T-helper 1 cell (primary cell): ENCODE results near the gene ZSCAN5A.
A peak's percentile ranks its signal among the peaks of the same experiment; 100 is the strongest.
"Not testable (repeated sequence)": the region's sequence is repeated elsewhere in the genome, so short reads cannot be mapped to it uniquely, and the experiment has no call there.

Experiments used
- DNase-seq, 5 donors: peaks; one replicate each; pipeline ENCODE4 v3.0.0-alpha.2; 2012 to 2020

ZSCAN5A gene

DNA sequence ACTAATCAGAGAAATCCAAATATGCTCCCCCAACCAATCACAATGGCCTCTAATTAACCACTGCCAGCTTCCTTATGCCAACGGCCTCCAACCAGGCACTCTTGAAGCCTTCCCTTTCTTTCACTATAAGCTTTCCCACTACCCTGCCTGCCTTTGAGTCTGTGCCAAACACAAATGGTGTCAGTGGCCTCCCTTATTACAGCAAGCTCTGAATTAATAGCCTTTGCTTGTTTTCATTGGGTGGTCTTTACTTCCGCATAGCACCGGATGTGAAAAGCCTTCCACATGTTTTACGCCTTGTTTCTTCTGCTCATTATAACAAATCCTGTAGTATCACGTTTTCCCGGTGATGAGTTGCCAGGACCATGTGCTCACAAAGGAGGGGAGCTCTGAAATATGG, 43.5 kb downstream of the ZSCAN5A start:
- DNase-seq, result no peak

DNA sequence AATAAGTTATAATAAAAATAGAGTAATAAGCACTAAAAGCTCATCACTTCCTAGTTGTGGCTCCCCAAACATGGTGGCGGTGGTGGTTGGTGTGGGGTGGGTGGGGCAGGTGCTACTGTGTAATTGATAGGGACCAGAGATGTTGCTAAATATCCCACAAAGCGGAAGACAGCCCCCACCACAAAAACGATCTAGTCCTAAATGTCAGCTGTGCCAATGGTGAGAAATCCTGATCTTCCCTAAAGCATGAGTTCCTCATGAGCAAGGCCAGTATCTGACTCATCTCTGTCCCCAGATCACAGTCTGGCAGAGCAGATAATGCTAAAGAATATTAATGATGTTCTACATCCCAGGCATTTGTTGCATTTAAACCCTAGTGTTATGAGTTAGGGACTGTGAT, 44.0 kb downstream of the ZSCAN5A start:
- no peak for DNase-seq

DNA sequence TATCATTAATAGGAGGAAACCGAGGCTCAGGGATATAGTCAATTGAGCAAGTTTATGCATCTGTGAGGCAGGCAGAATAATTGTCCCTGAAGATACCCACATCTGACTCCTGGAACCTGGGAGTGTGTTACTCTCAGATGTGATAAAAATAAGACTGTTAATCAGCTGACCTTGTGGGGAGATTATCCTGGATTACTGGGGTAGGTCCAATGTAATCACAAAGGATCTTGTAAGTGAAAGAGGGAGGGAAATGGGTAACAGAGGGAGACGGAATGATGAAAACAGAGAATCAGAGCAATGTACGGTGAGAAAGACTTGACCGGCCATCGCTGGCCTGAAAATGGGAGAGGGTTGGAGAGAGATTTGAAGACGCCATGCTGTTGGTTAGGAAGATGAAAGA, 45.3 kb downstream of the ZSCAN5A start:
- DNase-seq, result no peak

DNA sequence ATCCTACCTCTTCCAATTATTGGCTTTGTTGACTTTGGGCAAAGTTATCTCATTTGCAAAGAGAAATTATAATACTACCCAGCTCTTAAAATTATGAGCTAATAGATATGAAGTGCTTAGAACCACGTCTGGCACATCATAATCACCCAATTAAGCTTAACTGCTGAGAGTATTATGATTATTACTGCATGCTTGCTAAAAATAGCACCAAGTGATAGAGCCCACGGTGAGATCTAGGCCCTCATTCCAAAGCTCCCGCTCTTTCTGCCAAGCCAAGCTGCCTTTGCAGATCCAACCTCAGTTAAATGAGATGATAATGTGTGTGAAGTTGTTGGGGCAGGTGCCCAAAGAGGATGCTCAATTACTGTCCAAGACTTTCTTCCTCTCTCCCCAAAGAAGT, 48.6 kb downstream of the ZSCAN5A start:
- DNase-seq, result no peak

DNA sequence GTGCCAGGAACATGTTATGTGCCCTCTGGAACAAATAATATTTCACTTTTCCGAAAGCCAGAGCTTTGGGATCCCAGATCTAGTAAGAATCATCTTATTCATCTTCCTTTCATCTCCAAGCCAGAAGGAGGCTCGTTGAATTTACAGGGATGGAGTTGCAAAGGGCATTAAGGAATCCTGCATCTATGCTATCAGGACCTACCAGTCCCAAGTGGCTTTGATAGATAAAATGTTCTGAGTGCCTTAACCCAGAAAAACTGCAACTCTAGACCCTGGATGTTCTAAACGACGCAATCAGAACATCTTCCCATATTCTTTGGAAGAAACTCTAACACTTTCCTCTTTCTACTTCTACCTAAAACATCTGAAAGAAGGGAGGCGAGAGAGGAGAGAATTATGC, 51.3 kb downstream of the ZSCAN5A start:
- no peak for DNase-seq

DNA sequence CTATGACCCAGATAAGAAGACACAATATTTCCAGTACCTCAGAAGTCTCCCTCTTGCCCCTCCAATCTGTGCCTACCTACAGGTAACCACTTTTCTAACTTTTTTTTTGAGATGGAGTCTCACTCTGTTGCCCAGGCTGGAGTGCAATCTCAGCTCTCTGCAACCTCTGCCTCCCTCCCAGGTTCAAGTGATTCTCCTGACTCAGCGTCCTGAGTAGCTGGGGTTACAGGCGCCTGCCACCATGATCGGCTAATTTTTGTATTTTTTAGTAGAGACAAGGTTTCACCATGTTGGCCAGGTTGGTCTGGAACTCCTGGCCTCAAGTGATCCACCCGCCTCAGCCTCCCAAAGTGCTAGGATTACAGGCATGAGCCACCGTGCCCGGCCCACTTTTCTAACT, 52.7 kb downstream of the ZSCAN5A start:
- not testable (repeated sequence) for DNase-seq

DNA sequence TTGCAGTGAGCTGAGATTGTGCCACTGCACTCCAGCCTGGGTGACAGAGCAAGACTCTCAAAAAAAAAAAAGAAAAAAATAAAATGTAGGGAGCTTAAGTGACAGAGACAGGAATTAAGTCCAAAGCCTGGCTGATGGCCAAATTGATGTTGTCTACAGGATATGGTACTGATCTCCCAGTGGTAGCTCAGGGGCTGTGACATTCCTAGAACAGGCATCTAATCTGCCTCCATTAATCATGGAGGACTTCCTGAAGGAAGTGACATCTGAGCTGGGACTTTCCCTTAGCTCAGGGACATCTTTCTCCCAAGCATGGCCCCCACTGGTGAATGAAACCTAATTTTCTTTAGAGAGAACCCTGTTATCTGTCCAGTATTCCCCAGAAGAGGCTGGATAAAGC, 53.5 kb downstream of the ZSCAN5A start:
- DNase-seq, result no peak

DNA sequence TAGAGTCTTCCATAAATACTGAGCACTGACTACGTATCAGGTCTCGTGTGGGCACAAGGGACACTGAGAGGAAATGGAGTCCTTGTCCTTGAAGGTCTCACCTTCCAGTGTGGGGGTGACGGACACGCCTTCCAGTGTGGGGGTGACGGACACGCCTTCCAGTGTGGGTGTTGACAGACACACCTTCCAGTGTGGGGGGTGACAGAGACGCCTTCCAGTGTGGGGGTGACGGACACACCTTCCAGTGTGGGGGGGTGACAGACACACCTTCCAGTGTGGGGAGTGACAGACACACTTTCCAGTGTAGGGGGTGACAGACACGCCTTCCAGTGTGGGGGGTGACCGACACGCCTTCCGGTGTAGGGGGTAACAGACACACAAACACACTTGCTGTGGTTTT, 56.4 kb downstream of the ZSCAN5A start:
- no peak for DNase-seq

DNA sequence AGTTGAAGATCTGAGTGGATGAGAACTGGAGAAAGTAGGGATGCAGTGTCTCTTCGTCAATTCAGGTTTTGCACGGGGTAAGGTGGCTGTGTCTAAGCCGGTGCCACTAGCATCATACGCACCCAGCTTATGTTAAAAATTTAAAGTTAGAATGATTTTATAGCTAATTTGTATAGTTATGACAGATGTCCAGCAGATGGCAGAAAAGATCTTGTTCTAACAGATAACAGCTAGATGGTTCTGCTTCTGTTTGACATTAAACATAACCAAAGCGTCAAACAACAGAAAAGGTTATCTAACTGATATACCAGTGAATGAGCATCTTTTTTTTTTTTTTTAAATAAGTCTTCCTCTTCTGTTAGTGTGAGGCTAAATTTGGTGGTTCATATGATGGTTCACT, 60.9 kb downstream of the ZSCAN5A start:
- DNase-seq, result peak in 1 of 5 donors; percentile 21

DNA sequence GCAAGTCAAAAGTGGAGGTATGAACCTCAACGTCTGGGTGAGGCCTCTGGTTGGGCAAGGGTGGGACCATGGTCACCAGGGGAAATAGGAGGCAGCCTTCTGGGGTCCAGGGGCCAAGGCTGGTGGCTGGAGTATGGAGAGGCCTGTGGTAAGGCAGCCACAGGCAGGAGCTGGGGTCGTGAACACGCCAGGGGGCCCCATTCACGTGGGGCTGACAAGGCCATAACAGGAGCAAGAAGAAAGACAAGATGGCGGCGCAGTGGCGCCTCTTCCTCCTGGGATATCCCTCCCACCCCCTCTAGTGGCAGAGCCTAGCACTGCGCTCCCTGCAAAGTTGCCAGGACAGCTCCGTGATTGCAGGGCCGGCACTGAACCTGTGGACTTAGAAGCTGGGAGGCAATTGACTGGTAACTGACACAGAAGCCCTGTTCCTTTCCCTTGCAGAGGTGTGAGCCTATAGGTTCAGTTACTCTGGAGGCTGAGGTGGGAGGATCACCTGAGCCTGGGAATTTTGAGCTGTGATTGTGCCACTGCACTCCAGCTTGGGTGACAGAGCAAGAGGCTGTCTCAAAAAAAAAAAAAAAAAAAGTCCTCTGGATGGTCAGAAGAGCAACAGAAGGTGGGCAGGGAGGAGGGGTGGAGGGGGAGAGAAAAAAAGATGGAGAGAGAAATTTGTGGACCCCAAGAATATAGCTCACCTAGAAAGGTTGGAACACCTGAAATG, 61.8 kb downstream of the ZSCAN5A start:
- DNase-seq, result peak; percentile 16 to 67 (median 48)

DNA sequence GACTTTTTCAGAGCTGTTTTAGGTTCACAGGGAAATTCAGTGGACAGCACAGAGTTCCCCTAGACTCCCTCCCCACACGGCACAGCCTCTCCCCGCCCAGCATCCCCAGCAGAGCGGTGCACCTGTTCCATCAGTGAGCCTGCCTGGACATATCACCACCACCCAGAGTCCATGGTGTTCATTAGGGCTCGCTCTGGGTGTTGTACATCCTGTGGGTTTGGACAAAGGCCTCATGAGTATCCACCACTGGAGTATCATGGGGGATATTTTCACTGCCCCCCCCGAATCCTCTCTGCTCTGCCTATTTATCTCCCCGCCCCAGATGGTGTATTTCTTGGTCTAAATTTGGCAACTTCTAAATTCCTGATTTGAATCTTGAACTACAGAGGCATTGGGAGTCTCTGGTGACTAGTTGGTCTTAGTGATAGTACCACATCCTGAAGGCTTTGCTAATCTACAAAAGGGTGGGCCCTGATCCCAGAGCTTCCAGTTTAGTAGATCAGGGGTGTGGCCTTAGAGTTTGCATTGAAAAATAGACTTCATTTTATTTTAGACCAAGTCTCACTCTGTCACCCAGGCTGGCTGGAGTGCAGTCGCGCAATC, 65.8 kb downstream of the ZSCAN5A start:
- DNase-seq, result not testable (repeated sequence)

DNA sequence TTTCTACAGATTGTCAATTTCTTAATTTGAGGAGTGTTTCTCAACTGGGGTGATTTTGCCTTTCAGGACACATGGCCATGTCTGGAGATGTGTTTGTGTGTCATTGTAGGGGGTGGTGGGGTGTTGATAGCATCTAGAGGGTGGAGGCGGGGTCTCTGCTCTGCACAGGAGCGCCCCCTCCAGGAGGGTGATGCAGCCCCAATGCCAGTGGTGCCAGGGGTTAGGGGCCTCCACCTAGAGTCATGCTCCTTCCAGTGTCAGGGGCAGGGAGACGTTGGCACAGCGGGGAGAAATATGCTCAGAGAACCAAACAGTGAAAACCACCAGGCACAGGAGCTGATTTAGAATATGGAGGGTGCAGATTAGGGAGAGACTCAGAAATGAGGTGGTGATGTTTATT, 68.9 kb downstream of the ZSCAN5A start:
- DNase-seq, result not testable (repeated sequence)

DNA sequence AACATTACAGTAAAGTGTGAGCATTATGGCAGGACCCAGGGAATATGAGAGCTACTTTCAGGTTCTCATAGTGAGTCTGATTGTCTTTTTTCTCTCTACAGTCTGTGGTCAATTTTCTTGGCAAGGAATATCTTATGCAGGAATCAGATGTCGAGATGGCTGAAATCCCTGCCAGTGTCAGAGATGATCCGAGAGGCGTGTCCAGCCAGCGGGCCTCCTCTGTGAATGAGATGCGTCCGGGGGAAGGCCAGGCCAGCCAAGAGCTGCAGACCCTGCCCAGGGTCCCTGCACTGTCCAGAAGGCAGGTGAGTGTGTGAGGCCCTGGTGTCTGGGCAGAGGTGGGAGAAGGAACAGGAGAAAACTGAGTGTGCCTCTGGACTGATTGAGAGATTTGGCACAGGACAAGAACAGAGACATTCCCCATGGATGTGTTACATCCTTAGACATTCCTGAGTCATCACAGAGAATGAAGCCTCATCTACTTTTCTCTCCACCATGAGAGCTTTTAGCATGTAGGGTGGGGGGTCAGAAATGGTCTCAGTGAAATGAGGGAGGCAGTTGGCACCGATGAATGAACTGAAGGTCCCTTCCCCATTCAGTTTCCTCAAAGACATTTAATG, 69.4 kb downstream of the ZSCAN5A start:
- no peak for DNase-seq

DNA sequence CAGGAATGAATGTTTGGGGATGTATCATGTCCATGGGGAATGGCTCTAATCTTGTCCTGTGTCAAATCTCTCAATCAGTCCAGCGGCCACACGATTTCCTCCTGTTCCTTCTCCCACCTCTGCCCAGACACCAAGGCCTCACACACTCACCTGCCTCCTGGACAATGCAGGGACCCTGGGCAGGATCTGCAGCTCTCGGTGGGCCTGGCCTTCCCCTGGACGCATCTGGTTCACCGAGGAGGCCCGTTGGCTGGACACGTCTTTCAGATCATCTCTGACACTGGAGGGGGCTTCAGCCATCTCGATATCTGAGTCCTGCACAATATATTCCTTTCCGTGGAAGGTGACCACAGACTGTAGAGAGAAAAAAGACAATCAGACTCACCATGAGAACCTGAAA, 91.2 kb downstream of the ZSCAN5A start:
- no peak for DNase-seq

DNA sequence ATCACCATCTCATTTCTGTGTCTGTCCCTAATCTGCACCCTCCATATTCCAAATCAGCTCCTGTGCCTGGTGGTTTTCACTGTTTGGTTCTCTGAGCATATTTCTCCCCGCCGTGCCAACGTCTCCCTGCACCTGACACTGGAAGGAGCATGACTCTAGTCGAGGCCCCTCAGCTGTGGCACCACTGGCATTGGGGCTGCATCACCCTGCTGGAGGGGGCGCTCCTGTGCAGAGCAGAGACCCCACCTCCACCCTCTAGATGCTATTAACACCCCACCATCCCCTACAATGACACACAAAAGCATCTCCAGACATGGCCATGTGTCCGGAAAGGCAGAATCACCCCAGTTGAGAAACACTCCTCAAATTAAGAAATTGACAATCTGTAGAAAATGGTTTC, 91.7 kb downstream of the ZSCAN5A start:
- DNase-seq, result no peak

DNA sequence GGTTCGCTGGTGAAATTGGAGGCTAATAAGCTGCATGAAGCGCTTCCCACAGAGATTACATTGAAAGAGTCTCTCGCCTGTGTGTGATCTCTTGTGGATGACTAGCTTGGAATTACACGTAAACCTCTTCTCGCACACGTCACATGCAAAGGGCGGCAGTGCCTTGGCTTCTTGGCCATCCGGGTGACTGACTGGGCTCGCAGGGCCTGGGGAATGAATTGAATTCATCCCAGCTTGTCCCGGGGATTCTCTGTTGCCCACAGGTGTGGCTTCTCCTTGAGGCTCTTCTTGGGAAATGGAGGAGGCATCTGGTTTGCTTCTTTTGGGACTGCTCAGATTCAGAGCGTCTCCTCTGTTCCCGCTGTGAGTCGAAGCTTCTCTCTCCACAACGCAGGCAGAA, 92.8 kb downstream of the ZSCAN5A start:
- DNase-seq, result no peak

DNA sequence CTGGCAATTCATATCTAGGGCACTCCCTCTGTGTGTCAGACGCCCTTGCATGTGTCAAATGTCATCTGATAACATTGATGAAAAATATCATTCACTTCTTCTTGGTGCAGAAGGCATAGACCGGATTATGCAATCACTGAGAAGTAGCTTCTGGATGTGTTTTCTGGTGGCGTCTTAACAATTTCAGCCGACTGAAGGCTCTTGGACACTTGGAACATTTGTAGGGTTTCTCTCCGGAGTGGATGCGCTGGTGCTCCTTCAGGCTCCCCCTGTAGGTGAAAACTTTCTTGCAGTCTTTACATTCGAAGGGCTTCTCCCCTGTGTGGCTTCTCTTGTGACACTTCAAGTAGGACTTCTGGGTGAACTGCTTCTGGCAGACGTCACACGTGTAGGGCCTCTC, 93.2 kb downstream of the ZSCAN5A start:
- DNase-seq, result not testable (repeated sequence)

DNA sequence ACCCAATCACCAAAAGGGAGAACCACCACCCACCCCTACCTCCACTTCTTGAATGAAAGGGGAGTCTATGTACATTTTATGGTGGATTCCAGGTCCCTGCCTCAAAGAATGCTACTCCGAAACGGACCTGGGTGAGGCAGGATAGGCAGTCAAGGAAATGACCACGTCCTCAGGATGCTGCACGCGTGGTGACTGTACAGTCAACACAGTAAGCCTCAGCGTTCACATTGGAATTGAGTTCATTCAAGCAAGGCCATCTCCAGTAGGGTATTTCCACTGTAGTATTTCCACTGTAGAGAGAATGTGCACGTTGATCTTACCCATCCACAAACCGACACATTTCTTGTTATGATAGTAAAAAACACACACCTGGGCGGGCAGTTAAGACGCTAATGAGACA, 95.7 kb downstream of the ZSCAN5A start:
- no peak for DNase-seq

DNA sequence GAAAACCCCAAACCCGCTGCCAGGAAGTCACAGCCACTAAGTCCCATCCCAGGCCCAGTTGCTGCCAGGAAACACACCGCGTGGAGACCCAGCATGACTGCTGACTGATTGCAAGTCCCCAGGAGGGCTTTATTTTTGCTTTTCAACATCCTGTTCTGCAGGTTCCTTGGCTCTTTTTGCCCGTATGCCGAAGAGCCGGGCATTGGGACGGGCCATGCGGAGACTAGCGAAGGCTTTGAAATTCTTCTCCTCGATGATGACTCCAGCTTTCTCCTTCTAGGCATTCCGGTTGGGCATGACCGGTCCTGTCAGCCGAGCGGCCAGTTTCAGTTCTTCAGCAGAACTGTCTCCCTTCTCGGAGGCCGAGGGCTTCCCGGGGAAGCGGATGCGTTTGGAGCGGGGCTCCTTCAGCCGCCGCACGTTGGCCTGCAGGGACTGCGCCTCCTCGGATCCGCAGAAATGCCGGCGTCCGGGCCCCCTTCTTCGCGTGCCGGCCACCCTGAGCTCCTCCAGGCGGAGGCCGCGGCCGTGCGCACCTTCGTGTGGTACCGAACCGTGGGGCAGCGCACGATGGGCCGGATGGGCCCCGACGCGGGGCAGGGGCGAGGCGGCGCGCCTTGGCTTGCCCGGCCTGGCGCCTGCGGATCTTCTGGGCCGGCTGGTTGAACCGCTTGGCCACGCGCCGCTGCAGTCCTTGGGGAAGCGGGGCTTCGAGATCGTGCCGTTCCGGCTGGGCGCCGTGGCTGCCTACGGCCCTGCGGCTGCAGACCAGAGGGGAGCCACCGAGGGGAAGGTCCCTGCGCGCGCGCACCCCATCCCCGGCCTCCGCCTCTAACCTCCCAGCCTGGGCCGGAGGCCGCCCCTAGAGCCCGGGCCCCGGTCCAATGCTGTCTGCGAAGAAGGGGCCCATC, 97.3 kb downstream of the ZSCAN5A start:
- DNase-seq, result peak in 1 of 5 donors; percentile 4

DNA sequence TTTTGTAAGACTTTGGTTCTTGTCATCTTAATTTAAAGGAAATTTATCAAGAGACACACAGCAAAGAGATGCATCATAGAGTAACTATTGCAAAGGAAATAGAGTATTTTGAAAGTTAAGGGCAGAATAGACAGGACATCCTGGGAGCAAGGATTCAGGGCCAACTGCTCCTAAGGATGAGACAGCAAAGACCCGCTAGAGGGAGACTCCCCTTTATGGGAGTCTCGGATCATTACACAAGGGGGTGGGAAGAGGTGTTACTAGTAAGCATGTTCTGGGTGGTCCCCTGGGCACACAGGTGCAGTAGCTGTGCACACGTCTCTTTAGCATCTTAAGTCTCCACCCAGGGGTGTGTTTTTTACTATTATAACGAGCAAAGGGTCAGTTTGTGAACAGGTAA, 102.9 kb downstream of the ZSCAN5A start:
- DNase-seq, result no peak

DNA sequence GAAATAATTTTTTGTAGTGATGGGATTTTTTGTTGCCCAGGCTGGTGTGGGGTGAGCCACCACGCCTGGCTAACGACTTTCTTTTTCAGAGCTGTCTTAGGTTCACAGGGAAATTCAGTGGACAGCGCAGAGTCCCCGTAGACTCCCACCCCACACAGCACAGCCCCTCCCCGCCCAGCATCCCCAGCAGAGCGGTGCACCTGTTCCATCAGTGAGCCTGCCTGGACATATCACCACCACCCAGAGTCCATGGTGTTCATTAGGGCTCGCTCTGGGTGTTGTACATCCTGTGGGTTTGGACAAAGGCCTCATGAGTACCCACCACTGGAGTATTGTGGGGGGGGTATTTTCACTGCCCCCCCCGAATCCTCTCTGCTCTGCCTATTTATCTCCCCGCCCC, 104.6 kb downstream of the ZSCAN5A start:
- not testable (repeated sequence) for DNase-seq

DNA sequence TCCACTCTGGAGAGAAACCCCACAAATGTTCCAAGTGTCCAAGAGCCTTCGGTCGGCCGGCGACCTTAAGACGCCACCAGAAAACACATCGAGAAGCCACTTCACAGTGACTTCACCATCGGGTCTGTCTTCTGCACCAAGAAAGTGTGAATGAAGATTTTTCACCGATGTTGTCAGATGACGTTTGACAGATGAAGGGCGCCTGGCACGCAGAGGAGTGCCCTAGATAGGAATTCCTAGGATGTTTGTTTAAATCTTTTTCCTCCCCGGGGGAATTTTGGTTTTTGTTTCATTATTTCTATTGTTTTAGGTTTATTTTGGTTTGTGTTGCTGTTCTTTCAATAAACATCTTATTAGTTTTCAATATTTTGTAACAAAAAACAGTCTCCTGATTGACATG, 105.5 kb downstream of the ZSCAN5A start:
- no peak for DNase-seq

DNA sequence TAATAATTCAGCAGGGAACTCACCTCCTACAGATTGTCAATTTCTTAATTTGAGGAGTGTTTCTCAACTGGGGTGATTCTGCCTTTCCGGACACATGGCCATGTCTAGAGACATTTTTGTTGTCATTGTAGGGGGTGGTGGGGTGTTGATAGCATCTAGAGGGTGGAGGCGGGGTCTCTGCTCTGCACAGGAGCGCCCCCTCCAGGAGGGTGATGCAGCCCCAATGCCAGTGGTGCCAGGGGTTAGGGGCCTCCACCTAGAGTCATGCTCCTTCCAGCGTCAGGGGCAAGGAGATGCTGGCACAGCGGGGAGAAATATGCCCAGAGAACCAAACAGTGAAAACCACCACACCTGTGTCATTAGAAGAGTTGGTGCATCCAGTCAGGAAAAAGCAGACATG, 107.1 kb downstream of the ZSCAN5A start:
- DNase-seq, result not testable (repeated sequence)
